ENCODE measurements around the gene SUSD3.

Gene SUSD3

DNA sequence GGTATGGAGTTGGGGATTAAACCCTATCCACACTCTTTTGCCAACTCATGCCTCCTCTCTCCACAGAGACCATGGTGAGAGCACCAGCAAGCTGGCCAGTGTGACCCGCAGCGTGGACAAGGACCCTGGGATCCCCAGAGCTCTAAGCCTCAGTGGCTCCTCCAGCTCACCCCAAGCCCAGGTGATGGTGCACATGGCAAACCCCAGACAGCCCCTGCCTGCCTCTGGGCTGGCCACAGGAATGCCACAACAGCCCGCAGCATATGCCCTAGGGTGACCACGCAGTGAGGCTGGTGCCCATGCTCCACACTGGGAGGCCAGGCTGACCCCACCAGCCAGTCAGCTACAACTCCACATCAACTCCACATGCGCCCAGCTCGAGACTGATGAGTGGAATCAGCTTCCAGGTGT lies 26.0 kb downstream of the SUSD3 start:
- Histone ChIP-seq H3K4me1 (ENCODE audit: insufficient read depth, low read length) (peaks cover 11% of the 10 kb centered on the region; the same call in 1 of the 2 replicates), H3K9ac (ENCODE audit: low read depth, low read length) (no peak overlapping the region), H3K36me3 (ENCODE audit: insufficient read depth, low read length) (no peaks in the 10 kb centered on the region; the same call in 1 of the 2 replicates), H3K9me3 (ENCODE audit: control insufficient read depth, insufficient read depth, low read length) (no peaks in the 10 kb centered on the region)

DNA sequence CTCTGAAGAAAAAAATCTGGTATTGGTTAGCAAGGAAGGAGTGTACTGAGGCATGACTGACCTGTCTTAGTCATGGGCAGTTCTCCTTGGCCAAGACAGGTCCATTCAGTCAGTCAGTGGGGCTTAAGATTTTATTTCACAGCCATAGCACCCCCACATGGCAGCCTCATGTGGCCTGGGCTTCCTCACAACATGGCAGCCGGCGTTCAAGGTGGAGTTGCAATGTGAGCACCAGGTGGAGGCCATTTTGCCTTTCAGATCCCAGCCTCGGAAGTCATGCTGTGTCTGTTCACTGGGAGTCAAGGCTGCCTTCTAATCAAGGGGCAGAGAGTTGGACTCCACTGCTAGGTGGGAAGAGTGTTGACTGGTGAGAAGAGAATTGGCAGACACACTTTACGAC lies 27.2 kb downstream of the SUSD3 start:
- peaks cover 11% of the 10 kb centered on the region; the same call in 1 of the 2 replicates for H3K4me1 ChIP-seq (ENCODE audit: insufficient read depth, low read length)
- H3K9me3 ChIP-seq (ENCODE audit: control insufficient read depth, insufficient read depth, low read length), result no peaks in the 10 kb centered on the region
- no peak overlapping the region for H3K9ac ChIP-seq (ENCODE audit: low read depth, low read length)
- no peaks in the 10 kb centered on the region; the same call in 1 of the 2 replicates for H3K36me3 ChIP-seq (ENCODE audit: insufficient read depth, low read length)

DNA sequence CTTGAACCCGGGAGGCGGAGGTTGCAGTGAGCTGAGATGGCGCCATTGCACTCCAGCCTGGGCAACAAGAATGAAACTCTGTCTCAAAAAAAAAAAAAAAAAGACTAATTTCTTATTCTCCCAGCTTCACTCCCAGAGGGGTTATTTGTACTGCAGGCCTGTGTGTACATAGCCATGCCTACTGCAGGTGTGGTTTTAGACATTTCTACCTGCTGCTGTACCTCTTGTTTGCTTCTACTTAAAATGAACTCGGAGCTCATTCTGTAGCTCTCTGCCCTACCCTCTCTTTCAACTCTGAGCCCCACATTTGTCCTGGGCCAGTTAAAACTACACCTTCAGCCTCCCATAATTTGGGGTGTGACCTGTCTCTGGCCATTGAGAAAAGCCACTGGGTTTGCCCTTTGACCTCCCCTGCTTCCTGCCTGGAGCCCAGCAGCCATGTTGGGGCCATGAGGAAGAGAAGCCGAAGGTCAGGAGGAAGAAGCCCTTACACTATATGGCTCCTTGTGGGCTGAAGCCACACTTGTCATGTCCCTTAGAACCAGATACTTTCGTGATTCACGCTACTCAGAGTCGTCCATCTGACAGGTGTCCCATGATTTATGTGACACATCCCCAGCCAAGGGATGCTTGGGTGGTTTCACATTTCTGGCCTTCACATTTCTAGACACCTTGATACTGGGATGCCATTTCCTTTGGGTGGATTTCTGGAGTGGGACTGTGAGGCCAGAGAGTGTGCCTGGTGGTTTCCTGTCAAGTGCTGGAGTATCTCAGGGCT lies 28.1 kb downstream of the SUSD3 start:
- H3K4me1 ChIP-seq (ENCODE audit: insufficient read depth, low read length), result peaks cover 11% of the 10 kb centered on the region; the same call in 1 of the 2 replicates
- no peak overlapping the region for H3K9ac ChIP-seq (ENCODE audit: low read depth, low read length)
- no peaks in the 10 kb centered on the region for H3K9me3 ChIP-seq (ENCODE audit: control insufficient read depth, insufficient read depth, low read length)
- no peaks in the 10 kb centered on the region; the same call in 1 of the 2 replicates for H3K36me3 ChIP-seq (ENCODE audit: insufficient read depth, low read length)

DNA sequence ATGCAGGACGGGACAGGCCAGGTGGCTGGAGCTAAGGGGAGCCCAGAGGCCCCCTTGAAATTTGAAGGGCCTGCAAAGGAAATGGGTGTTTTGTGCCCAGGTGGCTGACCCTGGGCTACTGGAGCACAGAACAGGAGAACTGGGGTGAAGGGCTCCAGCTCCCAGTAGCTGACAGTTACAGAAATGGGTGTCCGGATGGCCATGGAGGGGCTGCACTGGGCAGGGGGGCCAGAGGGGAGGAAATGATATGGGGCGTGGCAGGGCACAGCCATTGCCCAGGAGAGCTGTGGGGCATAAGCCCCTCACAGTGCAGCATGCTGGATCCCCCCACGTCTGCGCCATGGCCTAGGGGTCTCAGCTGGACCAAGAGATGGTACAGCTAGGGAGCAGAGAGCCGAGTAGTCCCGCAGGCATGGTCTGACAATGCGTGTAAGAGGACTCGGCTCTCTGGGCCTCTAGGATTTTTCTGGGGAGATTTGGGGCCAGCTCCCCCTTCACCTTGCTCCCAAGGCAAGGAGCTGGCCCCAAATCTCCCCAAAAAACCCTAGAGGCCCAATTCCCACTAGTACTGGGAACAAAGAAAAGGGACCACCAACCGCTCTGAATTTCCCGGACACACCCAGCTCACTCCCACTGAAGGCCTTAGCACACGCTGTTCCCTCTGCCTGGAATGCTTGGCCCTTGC lies 29.6 kb downstream of the SUSD3 start:
- no peaks in the 10 kb centered on the region; the same call in 1 of the 2 replicates for H3K36me3 ChIP-seq (ENCODE audit: insufficient read depth, low read length)

DNA sequence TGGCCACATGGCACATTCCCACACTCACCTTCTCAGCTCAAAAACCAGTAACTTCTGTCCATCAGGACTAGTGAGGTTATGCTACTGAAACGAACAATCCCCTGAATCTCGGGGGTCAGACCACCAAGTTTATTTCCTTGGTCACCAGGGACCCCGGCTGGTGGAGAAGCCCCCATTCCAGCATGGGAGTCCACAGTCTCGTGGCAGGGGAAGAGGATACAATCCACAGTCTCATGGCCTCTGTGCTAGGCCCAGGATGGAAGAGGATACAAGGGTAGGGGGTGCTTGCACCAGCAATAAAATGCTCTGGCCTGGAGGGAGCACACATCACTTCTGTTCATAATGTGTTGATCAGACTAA lies 30.1 kb downstream of the SUSD3 start:
- Histone ChIP-seq H3K4me1 (ENCODE audit: insufficient read depth, low read length) (peaks cover 1% of the 10 kb centered on the region; the same call in 1 of the 2 replicates), H3K9me3 (ENCODE audit: control insufficient read depth, insufficient read depth, low read length) (no peaks in the 10 kb centered on the region)

More for the DNA sequence above, 29.6 kb downstream of the SUSD3 start:
- H3K4me1 ChIP-seq (ENCODE audit: insufficient read depth, low read length), result peaks cover 7% of the 10 kb centered on the region; the same call in 1 of the 2 replicates
- no peaks in the 10 kb centered on the region for H3K9me3 ChIP-seq (ENCODE audit: control insufficient read depth, insufficient read depth, low read length)
- H3K9ac ChIP-seq (ENCODE audit: low read depth, low read length), result no peak overlapping the region

DNA sequence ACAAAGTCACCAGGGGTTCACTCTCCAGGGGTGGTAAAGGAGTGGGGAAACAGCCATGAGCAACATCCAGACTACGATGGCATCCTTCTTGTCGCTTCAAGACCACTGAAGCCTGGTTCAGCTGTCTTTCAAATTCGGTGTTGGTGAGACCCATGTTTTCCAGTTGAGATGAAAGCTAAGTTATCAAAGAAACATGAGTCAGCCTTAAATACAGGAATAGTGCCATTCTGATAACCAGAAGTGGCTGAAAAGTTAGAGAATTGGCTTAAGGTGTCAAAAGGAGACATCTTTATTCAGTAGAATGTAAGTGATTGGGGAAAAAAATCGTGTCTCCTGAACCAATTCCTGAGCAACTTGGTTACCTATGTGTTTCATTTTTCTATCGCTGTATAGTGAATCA lies 30.5 kb downstream of the SUSD3 start:
- Histone ChIP-seq H3K9me3 (ENCODE audit: control insufficient read depth, insufficient read depth, low read length) (no peaks in the 10 kb centered on the region), H3K4me1 (ENCODE audit: insufficient read depth, low read length) (no peaks in the 10 kb centered on the region), H3K36me3 (ENCODE audit: insufficient read depth, low read length) (no peaks in the 10 kb centered on the region; the same call in 1 of the 2 replicates), H3K9ac (ENCODE audit: low read depth, low read length) (no peak overlapping the region)

More for the DNA sequence above, 30.1 kb downstream of the SUSD3 start:
- H3K36me3 ChIP-seq (ENCODE audit: insufficient read depth, low read length), result no peaks in the 10 kb centered on the region; the same call in 1 of the 2 replicates
- H3K9ac ChIP-seq (ENCODE audit: low read depth, low read length), result no peak overlapping the region

DNA sequence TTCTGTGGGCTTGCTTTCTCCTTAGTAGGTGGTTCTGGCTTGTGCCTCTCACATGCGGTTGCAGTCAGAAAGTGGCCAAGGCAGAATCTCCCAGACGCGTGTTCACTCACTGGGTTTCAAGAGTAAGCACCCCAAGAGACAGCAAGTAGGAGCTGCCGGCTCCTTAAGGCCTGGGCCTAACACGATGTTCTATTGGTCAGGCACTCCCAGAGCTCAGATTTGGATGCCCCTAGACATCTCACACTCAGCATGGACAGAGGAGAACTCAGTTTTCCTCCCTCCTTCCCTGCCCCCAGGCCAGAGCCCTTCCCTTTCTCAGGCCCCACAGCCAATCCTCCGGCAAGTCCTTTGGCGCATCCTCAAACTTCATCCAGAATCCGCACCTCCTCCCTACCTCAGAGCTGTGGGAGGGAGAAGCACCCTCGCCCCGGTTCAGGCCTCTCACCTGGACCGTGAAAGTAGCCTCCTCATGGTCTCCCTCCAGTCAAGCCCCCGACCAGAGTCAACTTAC lies 31.0 kb downstream of the SUSD3 start:
- Histone ChIP-seq H3K9me3 (ENCODE audit: control insufficient read depth, insufficient read depth, low read length) (no peaks in the 10 kb centered on the region), H3K4me1 (ENCODE audit: insufficient read depth, low read length) (peaks cover 1% of the 10 kb centered on the region; the same call in 1 of the 2 replicates), H3K9ac (ENCODE audit: low read depth, low read length) (no peak overlapping the region), H3K36me3 (ENCODE audit: insufficient read depth, low read length) (no peaks in the 10 kb centered on the region; the same call in 1 of the 2 replicates)

DNA sequence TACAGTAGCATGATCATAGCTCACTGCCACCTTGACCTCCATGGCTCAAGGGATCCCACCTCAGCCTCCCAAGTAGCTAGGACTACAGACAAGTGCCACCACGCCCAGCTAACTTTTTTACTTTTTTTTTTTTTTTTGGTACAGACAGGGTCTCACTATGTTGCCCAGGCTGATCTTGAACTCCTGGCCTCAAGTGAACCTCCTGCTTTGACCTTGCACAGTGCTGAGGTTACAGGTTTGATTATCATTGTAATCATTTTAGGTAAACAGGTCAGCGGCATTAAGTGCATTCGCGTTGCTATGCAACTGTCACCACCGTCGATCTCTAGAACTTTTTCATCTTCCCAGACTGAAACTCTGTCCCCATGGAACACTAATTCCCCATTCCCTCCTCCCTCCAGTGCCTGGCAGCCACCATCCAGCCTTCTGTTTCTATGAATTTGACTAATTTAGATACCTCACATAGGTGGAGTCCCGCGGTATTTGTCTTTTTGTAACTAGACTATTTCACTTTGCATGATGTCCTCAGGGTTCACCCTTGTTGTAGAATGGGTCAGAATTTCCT lies 31.7 kb downstream of the SUSD3 start:
- H3K36me3 ChIP-seq (ENCODE audit: insufficient read depth, low read length), result no peaks in the 10 kb centered on the region
- peaks cover 7% of the 10 kb centered on the region; the same call in 1 of the 2 replicates for H3K4me1 ChIP-seq (ENCODE audit: insufficient read depth, low read length)

DNA sequence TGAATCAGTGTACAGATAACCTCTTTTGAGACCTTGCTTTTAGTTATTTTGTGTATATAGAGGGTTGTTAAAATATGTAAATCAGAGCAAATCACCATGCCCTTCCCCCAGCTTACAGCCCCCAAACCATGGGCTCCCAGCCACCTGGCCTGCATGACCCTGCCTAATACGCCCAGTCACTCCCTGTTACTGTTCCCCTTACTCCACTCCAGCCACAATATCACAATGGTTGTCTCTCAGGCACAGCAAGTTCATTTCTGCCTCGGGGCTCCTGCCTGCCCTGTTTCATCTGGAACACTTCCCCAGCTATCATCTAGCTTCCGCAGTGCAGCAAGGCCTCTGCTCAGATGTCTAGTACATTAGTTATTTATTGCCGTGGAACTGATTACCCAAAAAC lies 32.6 kb downstream of the SUSD3 start:
- H3K9ac ChIP-seq (ENCODE audit: low read depth, low read length), result no peak overlapping the region

More for the DNA sequence above, 31.7 kb downstream of the SUSD3 start:
- no peak overlapping the region for H3K9ac ChIP-seq (ENCODE audit: low read depth, low read length)
- no peaks in the 10 kb centered on the region for H3K9me3 ChIP-seq (ENCODE audit: control insufficient read depth, insufficient read depth, low read length)

DNA sequence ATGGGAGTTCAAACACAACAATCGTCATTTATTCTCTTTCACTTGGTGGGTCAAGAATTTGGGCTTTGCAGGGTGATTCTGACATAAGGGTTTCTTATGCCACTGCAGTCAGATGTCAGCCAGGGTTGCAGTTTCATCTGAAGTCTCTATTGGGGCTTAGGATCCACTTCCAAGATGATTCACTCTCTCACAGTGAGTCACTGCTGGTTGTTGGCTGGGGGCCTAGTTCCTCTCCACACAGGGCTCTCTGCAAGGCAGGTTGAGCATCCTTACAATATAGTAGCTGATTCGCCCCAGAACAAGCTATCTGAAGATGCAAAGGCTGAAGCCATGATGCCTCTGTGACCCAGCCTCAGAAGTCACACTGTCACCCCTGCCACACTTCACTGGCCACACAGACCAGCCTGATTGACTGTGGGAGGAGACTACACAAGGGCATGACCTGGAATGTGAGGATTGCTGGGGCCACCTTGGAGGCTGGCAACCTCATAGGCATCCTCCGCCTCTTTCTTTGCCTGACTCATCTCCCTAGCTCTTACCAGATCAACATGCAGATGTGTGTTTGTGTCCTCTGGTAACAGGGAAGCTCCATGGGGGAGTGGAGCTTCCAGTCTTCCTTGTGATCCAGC lies 33.1 kb downstream of the SUSD3 start:
- Histone ChIP-seq H3K9me3 (ENCODE audit: control insufficient read depth, insufficient read depth, low read length) (no peaks in the 10 kb centered on the region), H3K4me1 (ENCODE audit: insufficient read depth, low read length) (peaks cover 7% of the 10 kb centered on the region; the same call in 1 of the 2 replicates)

More for the DNA sequence above, 32.6 kb downstream of the SUSD3 start:
- Histone ChIP-seq H3K9me3 (ENCODE audit: control insufficient read depth, insufficient read depth, low read length) (no peaks in the 10 kb centered on the region), H3K36me3 (ENCODE audit: insufficient read depth, low read length) (no peaks in the 10 kb centered on the region), H3K4me1 (ENCODE audit: insufficient read depth, low read length) (peaks cover 7% of the 10 kb centered on the region; the same call in 1 of the 2 replicates)

DNA sequence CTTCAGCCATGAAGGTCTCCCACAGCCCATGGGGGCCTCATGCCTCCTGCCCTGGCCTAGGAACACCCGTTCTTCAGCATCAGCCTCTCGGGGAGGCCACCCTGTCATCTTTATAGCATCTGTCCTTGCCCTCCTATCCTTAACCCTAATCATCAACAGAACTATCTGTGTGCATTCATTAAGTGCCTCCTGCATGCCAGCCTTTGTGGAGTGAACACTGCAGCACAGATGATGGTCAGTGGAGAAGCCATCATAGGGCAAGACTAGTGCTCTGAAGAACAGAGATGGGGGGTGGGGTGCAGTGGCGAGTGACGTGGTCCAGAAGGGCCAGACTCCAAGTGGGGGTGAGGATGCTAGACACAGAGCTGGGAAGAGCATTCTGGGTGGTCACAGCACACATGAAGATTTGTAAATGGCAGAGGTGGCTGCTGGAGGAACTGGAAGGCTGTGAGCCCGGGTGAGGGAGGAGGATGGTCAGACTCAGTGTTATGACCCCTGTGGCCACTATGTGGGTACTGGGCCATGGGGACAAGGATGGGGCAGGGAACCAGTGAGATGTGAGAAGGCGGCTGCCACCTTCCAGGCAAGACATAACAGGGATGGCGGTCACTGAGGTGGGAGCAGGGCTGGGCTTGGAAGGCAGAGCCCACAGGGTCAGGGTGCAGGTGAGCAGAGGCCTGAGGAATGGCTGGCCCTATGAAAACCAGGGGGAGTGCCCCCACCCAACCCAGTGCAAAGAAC lies 33.9 kb downstream of the SUSD3 start:
- no peaks in the 10 kb centered on the region for H3K36me3 ChIP-seq (ENCODE audit: insufficient read depth, low read length)
- no peaks in the 10 kb centered on the region for H3K9me3 ChIP-seq (ENCODE audit: control insufficient read depth, insufficient read depth, low read length)
- H3K9ac ChIP-seq (ENCODE audit: low read depth, low read length), result no peak overlapping the region
- H3K4me1 ChIP-seq (ENCODE audit: insufficient read depth, low read length), result peaks cover 7% of the 10 kb centered on the region; the same call in 1 of the 2 replicates

More for the DNA sequence above, 33.1 kb downstream of the SUSD3 start:
- Histone ChIP-seq H3K36me3 (ENCODE audit: insufficient read depth, low read length) (no peaks in the 10 kb centered on the region), H3K9ac (ENCODE audit: low read depth, low read length) (no peak overlapping the region)

DNA sequence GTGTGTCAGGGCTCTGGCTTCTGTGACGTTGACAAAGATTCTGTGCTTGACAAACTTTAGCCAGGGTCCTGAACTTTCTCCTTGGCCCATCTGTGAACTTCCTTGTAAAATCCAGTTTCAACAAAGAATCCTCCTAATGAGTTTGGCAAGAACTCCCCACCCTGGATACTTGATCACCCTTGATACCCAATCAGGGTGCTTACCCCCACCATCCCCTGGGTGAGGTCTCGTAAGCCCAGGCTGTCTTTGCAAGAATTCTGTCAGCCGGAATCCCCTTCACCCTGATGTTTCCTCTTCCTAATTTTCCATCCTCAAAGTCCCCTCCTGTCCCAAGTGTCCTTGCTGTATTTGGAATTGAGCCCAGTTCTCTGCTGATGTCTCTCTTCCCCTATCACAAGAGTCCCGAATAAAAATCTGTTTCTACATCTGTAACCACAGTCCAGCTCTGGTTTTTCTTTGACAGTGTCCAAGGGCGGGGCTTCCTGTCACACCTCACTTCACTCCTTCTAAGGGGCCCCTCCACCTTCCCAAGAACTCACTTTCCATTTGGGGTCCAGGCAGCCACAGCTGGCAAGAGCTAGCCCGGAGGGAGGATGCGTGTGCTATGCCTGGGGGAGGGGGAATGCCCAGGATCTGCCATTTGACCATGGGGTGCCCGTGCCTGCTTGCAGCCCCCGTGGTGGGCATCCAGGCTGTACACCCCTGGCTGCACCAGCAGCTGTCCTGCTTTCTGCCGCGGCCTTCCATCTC lies 34.8 kb downstream of the SUSD3 start:
- Histone ChIP-seq H3K9me3 (ENCODE audit: control insufficient read depth, insufficient read depth, low read length) (no peaks in the 10 kb centered on the region), H3K9ac (ENCODE audit: low read depth, low read length) (no peak overlapping the region), H3K36me3 (ENCODE audit: insufficient read depth, low read length) (no peaks in the 10 kb centered on the region), H3K4me1 (ENCODE audit: insufficient read depth, low read length) (peaks cover 7% of the 10 kb centered on the region; the same call in 1 of the 2 replicates)
